NCI-H1048 (cell line): Measurements from ENCODE around the gene MREG.

Experiments used
- DNase-seq: peaks from one replicate; lab custom pipeline; 2025; lab: John Stamatoyannopoulos, UW

MREG gene

DNA sequence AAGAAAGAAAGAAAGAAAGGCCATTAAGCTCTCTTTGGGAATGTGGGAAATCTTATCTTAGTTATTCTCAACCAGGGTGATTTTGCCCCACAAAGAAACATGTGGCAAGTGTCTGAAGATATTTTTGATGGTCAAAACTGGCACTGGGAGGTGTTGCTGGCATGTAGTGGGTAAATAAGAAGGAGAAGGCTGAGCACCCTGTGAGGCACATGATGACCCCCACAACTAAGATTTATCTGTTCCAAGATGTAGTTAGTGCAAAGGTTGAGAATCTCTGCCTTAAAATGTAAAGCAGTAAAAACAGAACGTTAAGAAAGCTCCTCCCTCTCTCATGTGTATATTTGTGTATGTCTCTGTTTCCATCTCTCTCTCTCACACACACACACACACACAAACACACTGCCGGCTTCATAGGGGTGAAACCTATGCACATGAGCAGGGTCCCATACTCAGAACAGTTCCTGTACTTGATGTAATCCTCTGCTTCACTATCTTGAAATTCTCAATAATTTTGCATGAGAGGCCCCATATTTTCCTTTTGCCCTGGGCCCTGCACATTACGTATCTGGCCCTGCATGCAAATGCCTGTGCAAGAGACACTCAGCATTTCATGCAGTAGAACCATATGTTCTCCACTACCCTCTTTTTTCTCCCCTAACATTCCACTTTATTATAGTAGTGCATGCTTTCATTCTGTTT lies 94.3 kb downstream of the MREG start:
- peak; percentile 31 for DNase-seq

GRCh38 chr2:215917953-215918620 lies 95.3 kb downstream of the MREG start:
- DNase-seq = peak; percentile 24

DNA sequence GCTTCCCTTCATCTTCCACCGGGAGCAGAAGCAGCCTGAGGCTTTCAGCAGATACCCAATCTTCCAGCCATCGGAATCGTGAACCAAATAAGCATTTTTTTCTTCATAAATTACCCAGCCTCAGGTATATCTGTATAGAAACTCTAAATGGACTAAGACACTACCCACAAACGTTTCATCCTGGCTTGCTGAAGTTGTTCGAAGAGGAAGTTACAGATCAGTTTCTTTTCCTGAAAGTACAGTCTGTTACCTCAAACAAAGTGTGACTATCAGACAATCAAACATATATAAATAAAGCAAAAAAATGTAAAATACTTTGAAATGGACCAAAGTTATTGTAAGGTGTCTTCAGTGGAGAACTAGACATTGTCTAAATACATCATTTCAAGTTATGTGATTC lies 97.9 kb downstream of the MREG start:
- DNase-seq = no peak

GRCh38 chr2:215914777-215915165 lies 98.6 kb downstream of the MREG start:
- DNase-seq = no peak

- no peak for DNase-seq
These were observed 99.1 kb downstream of the MREG start for GRCh38 chr2:215914054-215914776.

DNA sequence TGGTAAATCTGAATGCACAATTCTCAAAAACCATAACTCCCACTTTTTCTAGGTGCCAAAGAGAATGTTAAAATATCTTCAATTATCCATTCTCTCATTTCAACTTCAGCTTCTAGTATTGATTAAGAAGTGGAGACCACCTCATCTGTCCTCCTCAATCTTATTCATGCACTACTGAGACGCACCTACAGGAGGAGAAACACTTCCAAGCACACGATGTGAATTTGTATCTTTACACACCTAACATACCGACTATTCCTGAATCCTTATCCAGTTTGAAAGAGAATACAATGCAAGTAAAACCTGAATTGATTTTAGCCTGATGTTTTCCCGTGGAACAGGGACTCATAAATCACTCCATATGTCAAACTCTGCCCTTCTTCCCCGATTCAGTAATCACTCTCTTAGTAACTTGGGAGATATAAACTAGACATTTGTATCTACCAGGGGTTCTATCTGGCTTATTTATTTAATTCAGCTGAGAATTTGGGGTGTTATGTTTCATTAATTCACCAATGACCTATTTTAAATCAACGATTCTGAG lies 101.0 kb downstream of the MREG start:
- DNase-seq = no peak

GRCh38 chr2:215911301-215912085 lies 101.9 kb downstream of the MREG start:
- DNase-seq = no peak

- no peak for DNase-seq
These were observed 103.2 kb downstream of the MREG start for GRCh38 chr2:215910180-215910579.

DNA sequence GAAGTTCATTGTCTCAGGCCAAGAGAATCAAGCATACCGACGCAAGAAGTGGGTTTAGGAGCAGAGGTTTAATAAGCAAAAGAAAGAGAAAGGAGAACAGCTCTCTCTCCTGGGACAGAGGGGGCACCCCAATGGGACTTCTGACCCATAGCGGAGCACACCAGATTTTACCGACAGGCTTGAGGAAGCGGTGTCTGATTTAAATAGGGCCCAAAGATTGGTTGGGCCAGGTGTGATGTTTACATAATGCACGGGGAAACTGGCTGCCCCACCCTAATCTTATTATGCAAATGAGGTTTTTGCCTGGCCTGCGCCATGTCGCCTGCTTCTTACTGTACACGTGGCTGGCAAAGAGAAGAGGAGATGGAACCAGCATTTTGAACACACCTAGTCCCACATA lies 106.2 kb downstream of the MREG start:
- peak; percentile 35 for DNase-seq

- no peak for DNase-seq
These were observed 106.9 kb downstream of the MREG start for GRCh38 chr2:215906458-215906857.

DNA sequence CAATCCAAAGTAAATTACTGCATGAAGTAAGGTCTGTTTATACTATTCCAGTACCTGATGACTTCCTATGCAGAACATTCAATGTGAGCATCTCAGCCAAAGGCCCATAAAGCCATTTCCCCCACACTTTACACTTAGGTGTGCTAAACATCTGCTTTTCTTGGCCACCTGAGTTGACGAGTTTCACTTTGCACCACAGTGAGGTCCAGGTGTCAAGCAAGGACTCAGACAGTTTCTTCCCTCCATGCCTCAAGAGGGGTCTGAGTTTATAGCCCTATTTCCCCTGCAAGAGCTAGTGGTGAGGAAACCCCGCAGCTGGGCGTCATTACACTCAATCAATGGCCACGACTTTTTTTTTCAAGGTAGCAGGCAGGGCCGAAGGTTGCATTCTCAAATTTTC lies 107.7 kb downstream of the MREG start:
- no peak for DNase-seq

DNA sequence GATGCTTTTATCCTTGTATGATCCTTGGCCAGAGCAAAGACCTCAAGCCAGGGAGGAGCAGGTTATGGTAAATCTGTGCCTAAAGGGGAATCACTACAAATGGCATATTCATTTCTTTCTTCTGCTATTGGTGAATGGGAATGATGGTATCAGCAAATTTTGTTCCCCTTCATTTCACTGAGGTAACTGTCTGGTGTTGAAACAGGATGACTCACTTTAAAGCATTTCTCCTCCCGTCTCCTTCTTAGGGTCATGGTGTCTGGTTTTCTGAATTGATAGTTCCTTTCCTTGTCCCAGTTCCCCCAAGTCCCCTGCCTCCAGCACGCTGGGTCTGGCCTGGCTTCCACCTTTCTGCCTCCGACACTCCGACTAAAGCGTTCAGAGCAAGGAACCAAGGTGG lies 109.2 kb downstream of the MREG start:
- no peak for DNase-seq

DNA sequence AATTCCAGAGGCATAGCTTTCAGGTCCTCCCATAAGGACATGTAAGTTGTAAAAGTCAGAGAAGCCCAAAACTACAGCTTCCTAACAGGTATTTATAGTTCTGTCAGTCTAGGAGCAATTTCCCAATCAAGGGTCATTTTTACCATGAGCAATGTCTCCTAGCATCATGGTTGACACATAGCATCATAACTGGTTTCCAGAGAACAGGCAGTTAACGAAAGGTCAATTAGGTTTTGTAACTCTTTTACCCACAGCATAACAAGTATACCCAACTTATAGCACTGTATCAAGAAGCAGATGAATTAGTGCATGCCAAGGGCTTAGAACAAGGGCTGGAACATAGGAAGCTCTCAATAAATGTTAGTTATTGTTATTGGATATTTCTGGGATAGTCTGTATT lies 110.1 kb downstream of the MREG start:
- no peak for DNase-seq

GRCh38 chr2:215901796-215902195 lies 111.6 kb downstream of the MREG start:
- DNase-seq = no peak

- DNase-seq = no peak
These were observed 112.5 kb downstream of the MREG start for GRCh38 chr2:215900843-215901242.

DNA sequence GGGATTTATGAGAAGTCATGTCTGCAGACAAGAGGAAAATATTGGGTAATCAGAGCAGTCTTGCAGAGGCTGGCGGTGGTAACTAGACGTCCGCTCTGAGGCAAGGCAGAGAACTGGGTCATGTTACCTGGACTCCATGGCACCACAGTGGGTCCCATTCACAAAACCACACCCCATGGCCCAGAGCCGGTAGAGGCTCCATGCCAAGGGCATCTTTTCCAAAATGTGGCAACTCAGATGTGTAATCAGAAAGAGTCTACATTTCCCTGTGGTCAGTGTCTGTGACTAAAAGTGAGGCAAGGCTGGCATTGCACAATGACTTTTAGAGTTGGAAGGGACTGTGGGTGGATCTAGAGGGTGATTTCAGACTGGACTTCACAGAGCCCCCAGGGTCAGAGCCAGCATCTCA lies 113.1 kb downstream of the MREG start:
- no peak for DNase-seq

- no peak for DNase-seq
These were observed 113.9 kb downstream of the MREG start for GRCh38 chr2:215899141-215900074.

GRCh38 chr2:215898363-215898762 lies 115.0 kb downstream of the MREG start:
- DNase-seq = no peak

DNA sequence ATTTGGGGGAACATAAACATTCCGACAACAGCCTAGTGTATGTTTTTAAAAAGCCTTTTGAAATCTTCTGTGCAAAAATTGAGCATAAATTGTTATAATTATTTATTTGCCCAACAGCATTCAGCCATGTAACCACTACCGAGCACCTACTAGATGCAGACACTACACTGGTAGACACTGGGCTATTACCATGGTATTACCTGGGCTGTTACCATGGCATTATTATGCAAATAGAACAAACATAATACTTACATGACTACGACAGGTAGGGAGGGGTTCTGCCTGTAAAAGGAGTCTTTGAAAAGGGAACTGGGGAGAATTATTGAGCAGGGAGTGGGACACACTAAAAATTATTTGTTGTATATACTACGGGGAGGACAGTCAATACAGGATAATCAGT lies 116.4 kb downstream of the MREG start:
- DNase-seq = no peak

DNA sequence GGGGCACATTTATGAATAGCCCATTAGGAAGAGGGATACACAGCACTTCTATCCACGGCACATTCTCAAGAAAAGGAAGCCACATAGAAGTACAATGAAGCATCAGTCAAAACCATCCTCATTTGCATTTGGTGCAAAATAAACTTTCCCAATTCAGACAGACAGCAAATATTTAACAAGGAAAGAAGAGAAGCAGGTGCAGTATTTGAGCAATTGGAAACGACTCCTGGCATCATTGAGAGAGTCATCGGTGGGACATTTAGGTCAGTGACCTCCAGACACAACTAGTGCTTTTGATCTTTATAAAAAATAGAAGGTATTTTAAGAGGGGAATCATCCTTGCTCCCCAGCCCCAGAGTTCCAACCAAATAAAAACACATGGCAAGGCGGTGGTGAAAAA lies 118.0 kb downstream of the MREG start:
- DNase-seq = no peak
